HG03460 (cell line): ENCODE results near the gene EMID1.

Source experiments
- ATAC-seq: cut with Tn5 transposase; IDR thresholded peaks from one replicate; pipeline ENCODE4 v1.9.1; 2021; ENCODE audit not compliant: unreplicated experiment

The EMID1 gene

GRCh38 chr22:29194184-29194583 is 11.5 kb upstream of the EMID1 start:
- no peak for ATAC-seq

- no peak for ATAC-seq
Observed at GRCh38 chr22:29195118-29195963, 10.4 kb upstream of the EMID1 start.

GRCh38 chr22:29195964-29196666 is 9.6 kb upstream of the EMID1 start:
- no peak for ATAC-seq

- ATAC-seq, result no peak
Observed at GRCh38 chr22:29197096-29197495, 8.6 kb upstream of the EMID1 start.

- no peak for ATAC-seq
Observed at GRCh38 chr22:29198240-29198639, 7.5 kb upstream of the EMID1 start.

GRCh38 chr22:29199702-29200400 is 5.8 kb upstream of the EMID1 start:
- no peak for ATAC-seq

- no peak for ATAC-seq
Observed at GRCh38 chr22:29200901-29201300, 4.8 kb upstream of the EMID1 start.

GRCh38 chr22:29201782-29202181 is 3.9 kb upstream of the EMID1 start:
- no peak for ATAC-seq

GRCh38 chr22:29202212-29203192 is 3.2 kb upstream of the EMID1 start:
- ATAC-seq, result peak; percentile 68

- ATAC-seq, result no peak
Observed at GRCh38 chr22:29203488-29204454, 1.9 kb upstream of the EMID1 start.

- ATAC-seq, result no peak
Observed at GRCh38 chr22:29204455-29205183, 1.1 kb upstream of the EMID1 start.

GRCh38 chr22:29205252-29205593 is 473 bp upstream of the EMID1 start:
- ATAC-seq, result no peak

GRCh38 chr22:29206372-29207242 is 911 bp downstream of the EMID1 start:
- ATAC-seq, result no peak

- no peak for ATAC-seq
Observed at GRCh38 chr22:29207243-29207550, 1.5 kb downstream of the EMID1 start.

- no peak for ATAC-seq
Observed at GRCh38 chr22:29207562-29208501, 2.1 kb downstream of the EMID1 start.

GRCh38 chr22:29208502-29208862 is 2.8 kb downstream of the EMID1 start:
- no peak for ATAC-seq
